Erythroblast (primary cell): ENCODE results near the gene ZFP28.

Experiments used
- DNase-seq, 2 experiments: peaks; one replicate each; lab custom pipeline; 2025; lab: John Stamatoyannopoulos, UW
- GATA1 ChIP-seq: IDR thresholded peaks from 2 replicates; pipeline ENCODE4 v1.6.1; 2011; ENCODE audit warnings: low read depth, mild to moderate bottlenecking, control low read depth, low read length, moderate library complexity
- POLR2A ChIP-seq: IDR thresholded peaks from 2 replicates; pipeline ENCODE4 v1.6.1; 2011; ENCODE audit warnings: mild to moderate bottlenecking, low read length

The ZFP28 gene

DNA sequence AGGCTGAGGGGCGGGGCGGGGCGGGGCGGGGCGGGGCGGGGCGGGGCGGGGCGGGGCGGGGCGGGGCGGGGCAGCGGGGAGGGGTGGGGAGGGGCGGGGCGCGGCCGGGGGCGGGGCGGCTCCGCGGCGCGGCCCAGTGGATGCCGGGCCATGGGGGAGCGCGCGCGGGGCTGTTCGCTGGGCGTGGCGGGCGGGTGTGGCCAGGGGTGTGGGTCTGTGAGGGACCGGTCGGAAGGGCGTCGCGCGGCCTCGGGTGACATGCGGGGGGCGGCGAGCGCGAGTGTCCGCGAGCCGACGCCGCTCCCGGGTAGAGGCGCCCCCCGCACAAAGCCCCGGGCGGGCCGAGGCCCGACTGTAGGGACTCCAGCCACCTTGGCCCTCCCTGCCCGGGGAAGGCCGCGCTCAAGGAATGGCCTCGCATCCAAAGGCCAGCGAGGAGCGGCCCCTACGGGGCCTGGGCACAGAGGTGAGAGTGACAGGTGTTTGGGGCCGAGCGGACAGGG, at the start of gene ZFP28:
Gene ZFP28 (plus strand): TSS at position 188 of the 503 bp plus-strand sequence. CDS start 71 bp downstream, at position 259.
- TF ChIP-seq POLR2A (no peak), GATA1 (no peak)
- DNase-seq = peak in 1 of 2 experiments; percentile 11

DNA sequence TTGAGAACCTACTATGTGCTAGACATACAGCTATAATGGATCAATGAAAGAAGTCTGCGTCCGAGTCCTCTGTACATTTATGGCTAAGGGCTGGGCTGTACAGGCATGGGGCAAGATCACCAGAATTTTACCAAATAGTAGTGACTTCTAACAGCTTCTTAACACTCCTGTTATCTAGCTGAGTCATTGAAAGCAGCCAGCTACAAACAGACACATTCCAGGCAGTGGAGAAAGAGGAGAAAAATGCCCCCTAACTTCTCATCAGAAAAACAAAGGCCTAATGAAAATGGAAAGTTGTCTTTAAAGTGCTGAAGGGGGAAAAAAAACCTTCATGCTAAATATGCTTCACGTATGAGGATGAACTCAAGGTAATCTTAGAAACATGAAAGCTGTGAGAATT, 47.3 kb upstream of the ZFP28 start:
- no peak for TF ChIP-seq GATA1
- TF ChIP-seq POLR2A = no peak
- DNase-seq = no peak

DNA sequence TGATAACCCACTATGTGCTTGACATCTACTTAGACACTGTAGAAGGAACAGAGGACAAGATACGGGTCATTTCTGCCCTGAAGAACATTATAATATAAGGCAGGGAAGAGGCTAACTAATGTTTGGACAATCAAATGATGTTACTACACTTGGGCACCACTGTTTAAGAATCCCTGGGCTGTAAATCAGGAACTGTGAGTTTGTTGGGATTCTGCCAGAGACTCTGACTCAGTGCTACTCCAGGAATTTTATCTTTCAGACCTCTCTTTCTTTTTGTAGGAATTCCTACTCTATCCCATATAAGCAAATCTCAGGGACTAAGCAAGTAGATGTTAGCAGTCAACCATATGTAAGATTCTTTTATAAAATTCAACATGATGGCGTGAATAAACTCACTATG, 34.2 kb upstream of the ZFP28 start:
- DNase-seq = no peak
- TF ChIP-seq POLR2A (no peak), GATA1 (no peak)

DNA sequence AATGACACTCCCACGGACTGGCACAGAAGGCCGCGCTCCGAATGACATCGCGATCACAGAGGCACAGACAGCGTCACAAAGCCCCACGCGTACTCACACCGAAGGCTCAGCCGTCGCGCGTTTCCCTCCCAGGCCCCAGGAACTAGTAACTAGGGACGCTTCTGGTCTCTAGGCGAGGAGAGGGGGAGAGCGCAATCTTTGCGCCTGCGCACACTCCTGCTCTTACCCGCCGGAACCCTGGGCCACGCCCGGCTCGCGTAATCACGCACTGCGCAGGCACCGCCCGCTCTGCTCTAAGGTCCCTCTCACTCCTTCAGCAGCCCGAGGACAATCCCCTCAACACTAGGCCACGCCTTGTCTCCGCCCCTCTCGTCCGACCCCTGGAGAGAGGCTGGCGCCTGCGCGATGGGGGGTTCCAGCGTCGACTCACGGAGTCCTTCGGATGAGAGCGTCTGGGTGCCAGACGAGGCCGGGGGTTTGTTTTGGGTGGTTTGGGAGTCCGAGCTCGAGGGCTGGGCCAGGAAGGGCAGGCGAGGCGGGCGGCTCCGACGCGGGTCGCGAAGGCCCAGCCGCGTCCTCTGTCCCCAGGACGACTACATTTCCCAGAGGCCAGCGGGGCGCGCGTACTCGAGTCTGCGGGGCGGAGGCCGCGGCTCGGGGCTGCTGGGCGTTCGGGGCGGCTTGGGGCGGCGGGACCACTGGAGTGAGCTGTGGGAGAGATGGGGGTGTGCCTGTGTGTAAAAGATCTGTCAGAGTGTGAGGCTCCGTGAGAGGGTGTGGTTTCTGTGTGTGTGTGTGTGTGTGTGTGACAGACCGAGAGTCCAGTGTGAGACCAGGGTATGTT, 31.1 kb upstream of the ZFP28 start, which contains the start of gene ZNF471:
Gene ZNF471 (plus strand): TSS at position 410 of the 844 bp plus-strand sequence. CDS start 3,717 bp downstream, outside the sequence.
- DNase-seq = peak; percentile 82
- no peak for TF ChIP-seq GATA1
- TF ChIP-seq POLR2A = no peak

DNA sequence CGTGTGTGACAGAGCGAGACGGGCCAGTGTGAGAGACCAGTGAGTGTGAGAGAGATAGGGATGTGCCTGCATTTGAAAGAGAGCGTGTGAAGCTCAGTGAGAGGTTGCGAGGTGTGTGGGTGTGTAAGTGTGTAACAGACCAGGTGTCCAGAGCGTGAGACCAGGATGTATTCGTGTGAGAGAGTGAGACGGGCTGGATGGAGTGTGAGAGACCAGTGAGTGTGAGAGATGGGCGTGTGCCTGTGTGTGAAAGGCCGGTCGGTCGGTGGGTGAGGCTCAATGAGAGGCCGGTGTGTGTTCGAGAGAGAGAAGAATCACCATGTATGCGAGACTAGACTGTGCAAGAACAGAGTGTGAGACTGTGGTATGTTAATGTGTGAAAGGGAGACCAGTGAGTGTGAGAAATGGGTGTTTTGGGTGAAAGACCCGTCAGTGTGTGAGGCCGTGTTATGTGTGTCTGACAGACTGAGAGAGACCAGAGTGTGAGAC, 30.4 kb upstream of the ZFP28 start:
- no peak for TF ChIP-seq POLR2A
- TF ChIP-seq GATA1 = no peak
- no peak for DNase-seq

DNA sequence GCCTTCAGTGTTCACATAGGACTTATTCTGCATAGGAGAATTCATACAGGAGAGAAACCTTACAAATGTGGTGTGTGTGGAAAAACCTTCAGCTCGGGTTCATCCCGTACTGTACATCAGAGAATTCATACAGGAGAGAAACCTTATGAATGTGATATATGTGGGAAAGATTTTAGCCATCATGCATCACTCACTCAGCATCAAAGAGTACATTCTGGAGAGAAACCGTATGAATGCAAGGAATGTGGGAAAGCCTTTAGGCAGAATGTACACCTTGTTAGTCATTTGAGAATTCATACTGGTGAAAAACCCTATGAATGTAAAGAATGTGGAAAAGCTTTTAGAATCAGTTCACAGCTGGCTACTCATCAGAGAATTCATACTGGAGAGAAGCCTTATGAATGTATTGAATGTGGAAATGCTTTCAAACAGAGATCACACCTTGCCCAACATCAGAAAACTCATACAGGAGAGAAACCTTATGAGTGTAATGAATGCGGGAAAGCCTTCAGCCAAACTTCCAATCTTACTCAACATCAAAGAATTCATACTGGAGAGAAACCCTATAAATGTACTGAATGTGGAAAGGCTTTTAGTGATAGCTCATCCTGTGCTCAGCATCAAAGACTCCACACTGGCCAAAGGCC, 13.4 kb upstream of the ZFP28 start:
- TF ChIP-seq GATA1 (no peak), POLR2A (no peak)
- no peak for DNase-seq

DNA sequence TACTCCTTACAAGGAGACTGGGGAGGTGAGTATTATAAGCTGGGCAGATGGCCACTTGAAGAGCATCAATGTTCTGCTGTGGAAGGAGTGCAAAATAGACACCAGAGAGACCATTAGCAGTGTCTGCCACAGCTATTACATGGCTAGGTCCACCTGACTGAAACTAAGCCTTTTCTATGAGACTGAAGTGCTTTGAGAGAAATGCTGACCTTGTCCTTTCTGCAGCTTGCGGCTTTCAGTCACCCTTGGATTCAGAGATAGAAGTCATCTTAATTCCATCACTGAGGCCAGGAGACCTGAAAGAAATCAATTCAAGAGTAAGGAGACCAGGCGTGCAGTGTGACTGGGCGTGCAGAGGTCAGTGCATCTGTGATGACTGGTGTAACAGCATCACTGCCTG, 1.3 kb upstream of the ZFP28 start:
- TF ChIP-seq GATA1 (no peak), POLR2A (no peak)
- DNase-seq = no peak

DNA sequence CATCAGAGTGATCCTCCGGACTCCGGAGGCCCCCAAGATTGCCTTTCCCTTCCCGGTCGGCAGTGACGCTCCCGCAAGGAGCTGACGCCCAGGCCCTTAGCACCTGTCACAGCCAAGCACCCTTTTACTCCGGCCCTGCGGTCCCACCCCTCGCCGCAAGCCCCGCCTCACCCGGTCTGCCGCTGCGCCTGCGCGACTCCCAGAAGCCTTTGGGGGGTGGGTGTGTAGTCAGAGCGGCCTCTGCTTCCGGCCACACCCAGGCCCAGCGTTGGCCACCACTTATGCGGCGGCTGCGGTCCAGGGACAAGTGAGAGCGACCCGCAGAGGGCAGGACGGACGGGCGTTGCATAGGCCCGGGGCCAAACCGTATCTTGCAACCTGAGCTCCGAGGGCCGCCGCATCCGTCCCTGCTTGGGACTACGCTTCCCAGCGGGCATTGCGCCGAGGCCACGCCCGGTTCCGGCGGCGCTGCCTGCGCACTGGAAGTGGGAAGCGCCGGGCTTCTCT, 441 bp upstream of the ZFP28 start:
- peak; percentile 23 to 35 for DNase-seq
- TF ChIP-seq POLR2A (no peak), GATA1 (no peak)

DNA sequence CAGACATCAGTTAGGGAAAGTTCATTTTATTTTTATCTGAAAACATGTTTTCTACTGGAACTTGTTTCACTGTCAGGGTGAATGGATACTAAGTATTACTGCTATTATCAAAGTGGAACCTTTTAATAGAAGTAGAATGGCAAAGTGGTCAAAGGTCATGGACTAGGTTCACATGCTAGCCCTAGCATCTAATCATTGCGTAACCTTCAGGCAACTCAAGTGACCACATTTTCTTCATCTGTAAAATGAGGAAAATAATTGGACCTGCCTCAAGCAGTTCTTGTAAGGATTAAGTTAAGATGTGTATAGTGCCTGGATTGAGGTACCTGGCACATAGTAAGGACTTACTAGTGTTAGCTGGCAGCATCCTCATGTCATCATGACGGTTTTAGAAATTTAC, 5.0 kb downstream of the ZFP28 start:
- DNase-seq = no peak
- no peak for TF ChIP-seq GATA1
- no peak for TF ChIP-seq POLR2A

DNA sequence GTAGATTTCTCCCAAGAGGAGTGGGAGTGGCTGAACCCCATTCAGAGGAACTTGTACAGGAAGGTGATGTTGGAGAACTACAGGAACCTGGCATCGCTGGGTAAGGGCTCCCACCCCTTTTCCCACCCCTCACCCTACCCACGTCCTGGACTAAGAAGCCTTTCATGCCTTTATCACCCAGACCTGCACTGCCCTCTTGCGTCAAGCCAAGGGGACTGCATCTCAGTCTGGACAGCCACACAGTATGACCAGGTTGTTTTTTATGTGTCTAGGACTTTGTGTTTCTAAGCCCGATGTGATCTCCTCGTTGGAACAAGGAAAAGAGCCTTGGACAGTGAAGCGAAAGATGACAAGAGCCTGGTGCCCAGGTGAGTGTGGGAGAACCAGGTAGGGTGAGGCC, 8.8 kb downstream of the ZFP28 start:
- TF ChIP-seq GATA1 = no peak
- TF ChIP-seq POLR2A = no peak

DNA sequence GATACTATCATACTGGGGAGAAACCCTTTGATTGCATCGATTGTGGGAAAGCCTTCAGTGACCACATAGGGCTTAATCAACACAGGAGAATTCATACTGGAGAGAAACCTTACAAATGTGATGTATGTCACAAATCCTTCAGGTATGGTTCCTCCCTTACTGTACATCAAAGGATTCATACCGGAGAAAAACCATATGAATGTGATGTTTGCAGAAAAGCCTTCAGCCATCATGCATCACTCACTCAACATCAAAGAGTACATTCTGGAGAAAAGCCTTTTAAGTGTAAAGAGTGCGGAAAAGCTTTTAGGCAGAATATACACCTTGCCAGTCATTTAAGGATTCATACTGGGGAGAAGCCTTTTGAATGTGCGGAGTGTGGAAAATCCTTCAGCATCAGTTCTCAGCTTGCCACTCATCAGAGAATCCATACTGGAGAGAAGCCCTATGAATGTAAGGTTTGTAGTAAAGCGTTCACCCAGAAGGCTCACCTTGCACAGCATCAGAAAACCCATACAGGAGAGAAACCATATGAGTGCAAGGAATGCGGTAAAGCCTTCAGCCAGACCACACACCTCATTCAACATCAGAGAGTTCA, 15.6 kb downstream of the ZFP28 start:
- DNase-seq = no peak
- no peak for TF ChIP-seq GATA1
- no peak for TF ChIP-seq POLR2A

More for the DNA sequence above, 8.8 kb downstream of the ZFP28 start:
- DNase-seq = peak in 1 of 2 experiments; percentile 6

DNA sequence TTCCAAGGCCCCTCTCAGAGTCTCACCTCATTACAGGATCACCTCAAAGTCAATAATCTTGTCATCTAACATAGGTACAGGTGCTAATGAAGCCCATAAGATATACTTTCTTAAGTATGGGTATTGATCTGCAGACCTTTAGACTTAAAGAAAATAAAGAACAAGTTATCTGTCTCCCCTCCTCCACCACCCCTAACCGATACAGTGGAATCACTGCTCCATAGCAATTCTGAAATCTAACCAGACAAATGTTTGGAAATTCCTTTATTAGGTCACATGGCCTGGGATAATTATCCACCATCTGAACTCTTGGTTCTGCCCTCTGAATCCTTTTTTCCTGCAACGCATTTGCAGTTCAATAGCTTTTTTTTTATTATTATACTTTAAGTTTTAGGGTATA, 24.0 kb downstream of the ZFP28 start:
- DNase-seq = no peak
- TF ChIP-seq GATA1 = no peak
- no peak for TF ChIP-seq POLR2A

DNA sequence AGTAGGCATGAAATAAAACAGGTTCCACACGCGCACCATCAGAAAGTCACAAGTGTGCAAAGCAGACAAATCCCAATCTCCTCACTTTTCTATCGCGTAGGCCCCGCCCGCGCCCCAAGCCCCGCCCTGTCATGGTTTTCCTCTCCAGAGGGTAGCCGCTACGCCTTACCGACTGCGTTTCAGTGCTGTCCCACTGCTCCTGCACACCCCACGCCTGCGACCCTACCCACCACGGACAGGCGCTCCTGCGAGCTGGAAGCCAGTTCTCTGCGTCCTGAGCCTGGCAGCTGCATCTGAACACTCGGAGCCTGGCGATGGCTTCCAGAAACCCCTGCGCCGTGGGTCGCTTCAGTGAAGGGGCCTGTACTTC, 28.1 kb downstream of the ZFP28 start:
- TF ChIP-seq GATA1 (no peak), POLR2A (no peak)
- peak; percentile 38 to 48 for DNase-seq
